HG02610 (cell line): ENCODE measurements around the gene GLIPR2.
"Not testable (repeated sequence)": the region's sequence is repeated elsewhere in the genome, so short reads cannot be mapped to it uniquely, and the experiment has no call there.

Source experiments
- ATAC-seq: cut with Tn5 transposase; IDR thresholded peaks from one replicate; pipeline ENCODE4 v1.9.1; 2021; ENCODE audit warnings: mild to moderate bottlenecking, moderate library complexity; ENCODE audit not compliant: unreplicated experiment

Gene GLIPR2

DNA sequence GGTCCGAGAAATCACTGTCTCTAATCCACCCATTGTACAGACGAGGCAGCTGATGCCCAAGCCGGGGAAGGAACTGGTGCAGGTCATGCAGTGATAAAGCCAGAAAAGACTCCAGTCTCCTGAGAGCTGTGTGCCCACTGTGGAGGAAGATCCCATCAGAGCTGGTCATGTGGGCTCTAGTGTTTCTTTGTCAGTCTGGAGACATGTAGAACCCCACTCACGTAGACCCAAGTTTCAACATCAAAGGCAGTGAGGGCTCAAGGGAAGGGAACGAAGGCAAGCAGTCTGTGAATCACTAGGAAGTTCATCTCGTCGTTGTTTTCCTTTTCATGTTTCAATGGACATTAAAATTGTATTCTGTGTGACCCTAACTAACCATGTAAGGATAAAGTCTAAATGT lies 14.6 kb upstream of the GLIPR2 start:
- no peak for ATAC-seq

DNA sequence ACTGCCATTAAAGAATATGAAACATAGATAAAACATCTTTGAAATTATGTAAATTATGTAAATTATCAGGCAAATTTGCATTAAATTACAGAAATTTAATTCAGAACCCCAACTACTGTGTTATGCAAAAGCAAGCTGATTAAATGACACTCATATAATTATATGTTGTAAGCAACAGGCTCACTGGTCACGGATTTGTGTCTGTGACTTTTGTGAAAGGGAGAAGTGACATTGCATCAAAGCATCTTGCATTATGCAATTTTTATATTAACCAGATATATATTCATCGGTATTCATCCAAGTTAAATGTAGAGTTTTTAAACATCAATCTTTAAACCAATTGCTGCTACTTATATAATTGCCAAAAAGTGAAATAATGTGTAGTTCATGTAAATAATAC lies 13.0 kb upstream of the GLIPR2 start:
- no peak for ATAC-seq

DNA sequence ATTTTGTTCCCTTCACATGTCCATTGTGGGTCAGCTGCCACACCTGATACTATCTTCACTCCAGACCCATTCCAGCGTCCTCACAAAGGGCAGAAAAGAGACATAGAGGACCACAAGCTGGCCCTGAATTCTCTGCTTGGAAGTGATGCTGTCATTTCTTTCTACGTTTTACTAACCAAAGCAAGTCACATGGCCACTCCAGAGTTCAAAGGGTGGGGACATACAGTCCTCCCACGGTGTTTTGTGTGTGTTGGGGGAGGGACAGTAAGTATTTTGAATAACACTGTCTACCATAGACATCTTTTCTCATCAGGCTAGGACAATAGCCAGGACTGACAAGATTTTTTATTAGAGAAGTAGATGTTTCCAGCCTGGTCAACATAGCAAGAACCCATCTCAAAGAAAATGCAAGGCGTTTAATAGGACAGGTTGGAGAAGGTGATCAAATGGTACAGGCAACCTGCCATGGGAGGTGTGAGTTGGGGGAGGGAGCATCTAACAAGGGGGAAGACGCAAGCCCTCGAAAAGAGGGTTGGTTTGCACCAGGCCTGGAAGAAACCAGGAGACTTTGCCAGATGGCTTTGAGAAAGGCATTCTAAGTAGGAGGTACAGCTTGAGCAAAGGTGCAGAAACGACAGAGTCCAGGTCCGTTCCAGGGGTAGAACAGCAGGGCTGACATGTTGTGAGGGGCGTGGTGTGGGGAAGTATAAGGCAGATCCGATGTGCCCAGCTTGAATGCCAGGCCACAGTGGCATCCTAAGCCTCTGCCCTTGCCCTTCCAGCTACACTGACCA lies 11.3 kb upstream of the GLIPR2 start:
- ATAC-seq, result no peak

DNA sequence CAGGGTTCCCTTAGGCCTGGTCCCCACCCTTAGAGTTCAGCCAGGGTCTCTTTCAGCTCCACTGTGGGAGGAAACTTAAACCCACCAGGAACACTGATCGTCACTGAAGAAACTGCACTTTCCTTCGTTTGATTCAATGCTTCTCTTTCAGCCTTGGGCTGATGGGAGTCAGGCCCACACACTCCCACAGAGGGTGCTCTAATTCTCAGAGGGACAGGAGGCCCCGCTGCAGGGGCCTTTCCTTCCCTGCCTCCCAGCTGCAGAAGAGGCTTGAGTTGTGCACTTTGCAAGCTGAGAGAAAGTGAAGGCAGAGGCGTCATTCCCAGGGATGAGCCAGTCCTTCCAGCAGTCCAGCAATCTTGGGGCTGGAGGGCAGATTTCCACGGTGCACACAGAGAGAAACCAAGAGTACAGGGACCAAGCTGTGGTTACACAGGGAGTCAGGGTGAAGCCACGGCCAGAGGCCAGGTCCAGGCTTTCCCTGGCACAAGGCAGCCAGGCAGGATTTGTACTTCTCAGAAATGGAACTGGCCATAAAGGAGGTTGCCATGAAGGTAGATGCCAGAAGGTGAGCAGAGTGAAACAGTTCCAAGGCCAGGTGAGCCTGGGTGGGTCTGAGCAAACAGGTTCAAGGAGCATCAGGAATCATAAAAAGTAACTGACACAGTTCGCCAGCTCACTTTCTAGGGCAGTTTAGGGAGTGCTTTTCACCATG lies 10.4 kb upstream of the GLIPR2 start:
- ATAC-seq, result no peak

DNA sequence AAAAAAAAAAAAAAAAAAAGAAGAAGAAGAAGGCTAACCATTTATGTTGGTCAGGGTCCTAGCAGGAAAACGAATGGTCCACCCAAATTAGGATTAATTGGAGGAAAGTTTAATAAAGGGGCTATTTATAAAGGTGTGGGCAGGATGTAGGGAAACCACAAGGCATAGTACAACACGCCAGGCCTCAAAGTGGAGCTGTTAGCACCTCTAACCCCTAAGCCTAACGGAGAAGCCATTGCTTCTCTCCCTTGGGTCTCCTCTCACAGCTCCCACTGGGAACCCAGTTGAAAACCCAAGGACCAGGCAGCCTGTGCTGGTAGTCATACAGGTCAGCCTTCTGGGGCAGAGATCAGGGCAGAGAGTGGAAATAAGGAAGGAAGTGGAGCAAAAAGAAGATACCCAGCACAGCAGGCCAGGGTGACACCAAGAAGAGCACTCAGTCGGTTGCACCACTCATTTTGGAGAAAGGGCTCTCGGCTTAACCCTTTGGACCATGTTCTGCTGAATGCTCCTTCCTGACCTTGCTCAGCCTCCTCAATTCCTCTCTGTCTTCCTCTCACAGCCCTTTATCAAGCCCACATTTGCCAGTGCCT lies 8.8 kb upstream of the GLIPR2 start:
- no peak for ATAC-seq

DNA sequence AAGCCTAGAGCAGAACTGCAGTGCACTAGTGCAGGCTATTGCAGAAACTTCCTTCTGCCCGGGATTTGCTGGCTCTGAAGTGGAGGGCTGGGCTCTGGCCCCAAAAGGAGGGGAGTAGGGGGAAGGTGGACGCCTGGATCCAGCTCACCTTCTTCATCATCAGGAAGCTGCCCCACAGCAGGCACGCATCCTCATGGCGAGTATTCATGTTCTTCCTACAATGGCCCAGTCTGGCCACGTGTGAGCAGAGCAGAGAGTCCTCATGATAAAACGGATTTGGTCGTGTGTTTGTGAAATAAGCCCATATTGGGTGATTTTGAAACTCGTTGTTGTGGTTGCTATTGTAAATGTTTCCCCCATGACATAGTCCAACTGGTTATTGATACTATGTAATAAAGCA lies 8.2 kb upstream of the GLIPR2 start:
- no peak for ATAC-seq

GRCh38 chr9:36129139-36129538 lies 7.4 kb upstream of the GLIPR2 start:
- no peak for ATAC-seq

GRCh38 chr9:36131666-36132065 lies 4.9 kb upstream of the GLIPR2 start:
- not testable (repeated sequence) for ATAC-seq

DNA sequence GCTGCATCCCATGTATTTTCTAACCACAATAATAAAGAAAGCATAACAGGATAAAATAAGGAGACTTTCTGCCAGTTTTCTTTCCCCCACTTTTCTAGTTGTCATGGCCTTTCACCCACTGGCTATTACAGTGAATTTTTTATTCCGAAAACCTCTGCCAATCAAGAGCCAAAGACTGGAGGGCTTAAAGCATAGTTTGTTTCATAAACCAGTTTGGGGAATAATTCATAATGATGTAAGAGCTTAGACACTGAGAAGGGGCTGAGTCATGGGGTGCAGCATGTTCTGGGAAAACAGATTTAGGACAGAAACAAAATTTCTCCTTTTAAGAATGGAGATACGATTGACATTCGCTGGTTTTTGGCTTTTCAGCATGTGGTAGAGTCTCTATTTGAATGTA lies 4.4 kb upstream of the GLIPR2 start:
- ATAC-seq, result no peak

DNA sequence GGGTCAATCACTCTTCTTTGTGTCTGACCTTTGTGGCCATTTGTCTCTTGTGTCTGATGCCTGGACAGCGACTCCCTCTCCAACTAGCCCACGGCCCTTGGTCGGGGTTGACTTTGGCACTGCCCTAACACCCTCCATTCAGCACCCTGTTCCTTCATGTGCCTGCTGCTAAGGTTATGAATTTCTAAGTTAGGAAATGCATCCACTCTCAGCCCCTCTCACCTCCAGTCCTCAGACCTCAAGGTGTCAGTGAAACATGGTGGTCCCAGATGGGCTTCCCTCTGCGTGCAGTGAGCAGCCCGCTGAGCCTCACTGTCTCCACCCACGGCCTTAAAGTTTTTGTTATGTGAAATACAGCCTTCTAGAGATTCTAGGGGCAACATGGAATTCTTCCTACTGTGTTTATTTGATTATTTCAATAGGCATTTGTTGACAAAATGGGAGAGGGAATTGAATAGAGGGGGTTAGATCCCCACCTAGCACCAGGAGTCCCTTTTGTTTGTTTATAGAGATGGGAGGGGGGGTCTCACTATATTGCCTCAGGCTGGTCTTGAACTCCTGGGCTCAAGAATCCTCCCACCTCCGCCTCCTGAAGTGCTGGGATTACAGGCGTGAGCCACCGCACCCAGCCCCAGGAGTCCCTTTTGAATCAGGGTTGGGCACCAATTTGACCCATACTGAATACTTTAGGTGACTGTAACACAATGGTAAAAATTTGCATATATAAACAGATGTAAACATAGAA lies 1.6 kb upstream of the GLIPR2 start:
- no peak for ATAC-seq

DNA sequence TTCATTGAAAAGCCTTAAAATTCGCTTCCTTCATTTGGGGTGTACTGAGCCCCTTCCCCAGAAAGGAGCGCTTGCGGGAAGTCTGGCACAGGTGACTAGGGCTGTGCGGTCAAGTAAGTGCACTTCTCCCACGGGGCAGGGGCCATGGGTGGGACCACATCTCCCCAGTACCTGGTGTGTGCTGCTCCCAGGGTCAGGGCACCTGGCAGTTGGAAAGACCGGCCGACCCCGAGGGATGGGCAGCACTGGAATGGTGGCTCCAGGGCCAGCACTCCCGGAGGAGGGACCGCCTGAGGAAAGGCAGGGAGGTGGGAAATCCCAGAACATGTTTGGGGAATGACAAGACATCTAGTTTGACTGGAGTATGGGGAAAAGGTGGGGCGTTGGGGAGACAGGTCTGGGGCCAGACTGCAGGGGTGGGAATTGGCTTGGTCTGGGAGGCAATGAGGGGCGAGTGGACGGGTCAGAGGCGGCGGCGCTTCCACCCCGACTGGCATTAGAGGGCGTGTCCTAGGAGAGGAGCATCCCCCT lies 727 bp upstream of the GLIPR2 start:
- no peak for ATAC-seq

- ATAC-seq, result peak; percentile 10
These were observed 410 bp downstream of the GLIPR2 start for GRCh38 chr9:36136894-36137391.

DNA sequence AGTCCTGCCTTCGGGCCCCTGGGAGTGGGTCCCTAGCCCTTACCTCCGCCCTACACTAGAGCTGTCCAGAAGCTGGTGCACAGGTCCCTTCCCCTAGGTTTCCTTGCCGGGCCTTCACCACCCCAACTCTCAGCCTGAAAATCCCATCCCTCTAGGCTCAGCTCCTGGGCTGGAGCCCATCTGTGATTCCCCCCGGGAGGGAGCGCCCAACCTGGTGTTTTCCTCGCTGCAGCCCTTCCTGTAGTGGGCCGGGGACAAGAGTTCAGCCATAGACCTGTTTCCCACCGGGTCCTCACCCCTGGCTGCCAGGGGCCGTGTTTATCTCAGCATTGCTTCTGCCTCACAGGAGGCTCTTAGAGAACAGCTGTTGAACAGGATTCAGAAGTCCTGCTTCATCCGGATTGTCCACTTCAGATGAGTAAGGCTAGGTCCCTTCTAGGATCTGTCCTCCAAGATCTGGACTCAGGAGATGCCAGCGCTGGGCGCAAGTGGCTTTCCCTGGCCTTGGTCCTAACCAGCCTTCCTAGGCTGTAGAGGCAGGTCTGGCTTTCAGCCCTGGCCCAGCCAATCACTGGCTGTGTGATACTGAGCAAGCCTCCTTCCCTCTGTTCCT lies 965 bp downstream of the GLIPR2 start:
- ATAC-seq, result no peak

GRCh38 chr9:36138496-36138895 lies 2.0 kb downstream of the GLIPR2 start:
- ATAC-seq, result no peak

DNA sequence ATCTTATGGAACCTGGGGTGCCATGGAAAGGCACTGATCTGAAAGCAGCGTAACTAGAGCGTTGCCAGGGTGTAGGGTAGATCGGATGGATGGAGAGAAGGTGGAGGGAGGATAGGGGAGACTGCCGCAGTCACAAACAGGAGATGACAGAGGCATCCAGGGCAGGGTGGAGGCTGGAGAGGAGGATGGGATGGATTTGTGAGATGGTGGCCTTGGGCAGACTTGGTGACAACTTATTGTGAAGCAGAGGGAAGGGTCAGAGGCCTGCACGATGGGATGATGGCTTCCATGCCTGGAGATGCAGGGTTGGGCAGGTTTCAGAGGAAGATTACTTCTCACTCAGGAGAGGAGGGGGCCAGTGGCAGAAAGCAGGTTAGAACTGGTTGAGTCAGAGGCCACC lies 2.4 kb downstream of the GLIPR2 start:
- no peak for ATAC-seq

DNA sequence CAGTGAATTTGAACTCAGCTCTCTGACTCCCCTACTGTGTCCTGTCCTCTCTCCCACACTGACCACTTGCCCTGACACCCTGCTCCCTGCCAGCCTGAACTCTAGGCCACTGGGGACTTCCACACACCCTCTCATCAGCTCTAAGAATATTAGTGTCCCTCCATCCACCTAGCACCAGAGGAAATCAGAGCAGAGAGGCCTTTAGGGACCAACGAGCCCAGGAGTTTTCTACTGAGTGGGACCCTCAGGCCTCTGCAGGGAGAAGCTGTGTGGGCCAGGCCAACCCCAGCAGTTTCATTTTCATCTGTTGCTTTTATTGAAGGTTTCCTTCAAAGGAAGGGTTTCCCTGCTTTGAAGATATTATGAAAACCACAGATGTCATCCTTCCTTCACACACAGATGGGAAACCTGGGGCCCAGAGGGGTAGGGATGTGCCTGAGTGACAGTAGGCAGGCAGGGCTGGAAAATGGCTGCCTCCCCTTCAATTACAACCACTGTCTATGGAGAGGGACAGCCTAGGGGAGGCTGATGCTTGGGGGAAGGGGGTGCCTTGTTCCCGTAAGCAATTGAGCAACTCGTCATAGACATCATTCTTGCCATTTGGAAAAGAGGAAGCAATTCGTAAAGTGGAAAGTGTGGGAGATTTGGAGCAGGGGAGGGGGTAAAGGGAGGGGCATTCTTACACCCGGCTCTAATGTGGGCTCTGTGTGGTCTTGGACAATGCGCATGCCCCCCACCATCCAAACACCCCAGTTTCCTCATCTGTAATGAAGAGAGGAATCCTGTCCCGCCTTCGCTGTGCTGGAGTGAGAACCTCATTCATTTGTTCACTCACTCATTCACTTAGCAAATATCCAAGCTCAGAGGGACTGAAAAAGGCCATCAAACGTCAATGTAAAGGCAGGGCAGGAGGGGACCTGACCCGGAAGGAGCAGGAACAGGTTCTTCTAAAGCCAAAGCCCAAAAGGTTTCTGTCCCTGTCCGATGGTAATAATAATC lies 3.9 kb downstream of the GLIPR2 start:
- ATAC-seq, result no peak

DNA sequence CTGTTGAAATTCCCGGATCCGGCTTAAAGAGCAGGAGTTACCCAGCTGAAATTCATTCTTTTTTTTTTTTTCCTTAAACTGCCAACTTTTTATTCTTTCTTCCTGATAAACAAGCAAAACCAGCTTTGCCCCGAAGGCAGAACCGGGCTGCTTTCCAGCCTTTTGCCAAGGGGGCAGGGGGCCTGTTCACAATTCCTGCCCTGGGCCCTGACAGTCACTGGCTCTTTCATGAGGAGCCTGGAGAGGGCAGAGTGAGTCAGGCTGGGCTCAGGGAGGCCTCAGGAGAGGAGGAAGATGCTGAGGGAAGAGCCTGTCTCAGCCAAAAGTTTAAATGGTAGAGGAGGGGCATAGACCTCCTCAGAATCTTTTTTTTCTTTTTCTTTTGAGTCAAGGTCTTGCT lies 4.8 kb downstream of the GLIPR2 start:
- ATAC-seq, result no peak

DNA sequence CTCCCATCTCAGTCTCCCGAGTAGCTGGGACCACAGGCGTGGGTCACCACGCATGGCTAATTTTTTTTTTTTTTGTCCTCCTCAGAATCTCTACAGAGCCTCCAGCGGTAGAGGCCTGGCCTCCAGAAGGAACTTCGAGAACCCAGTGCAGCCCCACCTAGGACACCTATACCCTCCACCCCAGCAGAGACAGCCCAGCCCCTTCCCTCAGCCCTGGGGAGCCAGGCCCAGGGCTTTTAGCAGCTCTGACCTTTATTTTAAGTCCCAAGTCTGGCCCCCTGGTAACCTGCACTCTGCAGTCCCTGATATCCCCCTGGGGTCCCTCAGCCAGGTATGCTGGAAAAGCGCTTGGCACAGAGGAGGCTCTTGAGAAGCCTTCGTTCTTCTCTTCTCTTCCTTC lies 5.2 kb downstream of the GLIPR2 start:
- no peak for ATAC-seq

- no peak for ATAC-seq
These were observed 6.1 kb downstream of the GLIPR2 start for GRCh38 chr9:36142510-36143244.
